Uterus (tissue), 2 donors: Measurements from ENCODE around the gene SIK2.

Source experiments
- CTCF ChIP-seq, 4 experiments: fragments of 200-600 bp in 2 of 4; fragments of 450-650 bp in 2 of 4; sonication (generic) in 2 of 4; IDR thresholded peaks; one replicate each; pipeline ENCODE4 v1.5.1; 2016 to 2019; ENCODE audit warnings: antibody characterized with exemption in 4 of 4, mild to moderate bottlenecking in 2 of 4, moderate library complexity in 1 of 4
- POLR2A ChIP-seq, 2 donors: fragments of 450-650 bp; IDR thresholded peaks; one replicate each; pipeline ENCODE4 v1.6.1; 2016; ENCODE audit warnings: antibody characterized with exemption in 2 of 2, mild to moderate bottlenecking in 1 of 2, moderate library complexity in 1 of 2

- TF ChIP-seq CTCF (IDR thresholded peaks at IDR 0.05) (no peak), POLR2A (IDR thresholded peaks at IDR 0.05) (no peak)
These were observed 120.3 kb downstream of the SIK2 start for GRCh38 chr11:111722501-111722900.
